ENCODE measurements around the gene GTPBP8.
A peak's percentile ranks its signal among the peaks of the same experiment; 100 is the strongest.
"Not testable (repeated sequence)": the region's sequence is repeated elsewhere in the genome, so short reads cannot be mapped to it uniquely, and the experiment has no call there.

The GTPBP8 gene

DNA sequence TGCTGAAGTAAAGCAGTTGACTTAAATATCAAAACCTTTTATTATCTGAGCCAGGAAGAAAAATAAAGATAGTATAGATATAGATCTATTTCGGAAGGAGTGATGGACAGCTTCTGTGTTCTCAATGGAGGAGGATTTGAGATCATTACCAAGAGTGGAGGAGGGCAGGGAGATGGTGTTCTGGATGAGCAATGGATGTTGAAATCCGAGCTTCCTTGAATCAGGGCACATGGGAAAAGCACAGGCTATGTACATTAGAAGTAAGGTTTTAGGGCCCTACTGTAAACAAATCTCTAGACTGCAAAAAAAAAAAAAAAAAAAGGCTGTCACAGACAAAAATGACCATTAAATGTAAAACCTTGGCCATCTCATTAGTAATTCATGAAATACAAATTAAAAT is 43.2 kb downstream of the GTPBP8 start:
- Histone ChIP-seq H3K27me3 (ENCODE audit: insufficient read depth, low read length) (no peaks in the 10 kb centered on the region), H3K79me2 (ENCODE audit: control insufficient read depth, insufficient read depth, low read length, unreplicated experiment) (no peaks in the 10 kb centered on the region), H2AFZ (ENCODE audit: low read length, unreplicated experiment) (no peak overlapping the region), H3K27ac (ENCODE audit: low read depth, low read length) (no peak overlapping the region), H3K4me3 (ENCODE audit: low read depth, low read length) (no peak overlapping the region), H3K4me1 (ENCODE audit: control insufficient read depth, insufficient read depth, low read length, unreplicated experiment) (no peaks in the 10 kb centered on the region), H3K36me3 (ENCODE audit: insufficient read depth, low read length) (no peaks in the 10 kb centered on the region)

- no peak overlapping the region for H3K27ac ChIP-seq (ENCODE audit: low read depth, low read length)
- H3K79me2 ChIP-seq (ENCODE audit: control insufficient read depth, insufficient read depth, low read length, unreplicated experiment) = no peaks in the 10 kb centered on the region
- no peak overlapping the region for H2AFZ ChIP-seq (ENCODE audit: low read length, unreplicated experiment)
- no peaks in the 10 kb centered on the region for H3K36me3 ChIP-seq (ENCODE audit: insufficient read depth, low read length)
- no peaks in the 10 kb centered on the region for H3K4me1 ChIP-seq (ENCODE audit: control insufficient read depth, insufficient read depth, low read length, unreplicated experiment)
- no peaks in the 10 kb centered on the region for H3K27me3 ChIP-seq (ENCODE audit: insufficient read depth, low read length)
- no peak overlapping the region for H3K4me3 ChIP-seq (ENCODE audit: low read depth, low read length)
Observed at GRCh38 chr3:113035387-113035982, 44.7 kb downstream of the GTPBP8 start.

DNA sequence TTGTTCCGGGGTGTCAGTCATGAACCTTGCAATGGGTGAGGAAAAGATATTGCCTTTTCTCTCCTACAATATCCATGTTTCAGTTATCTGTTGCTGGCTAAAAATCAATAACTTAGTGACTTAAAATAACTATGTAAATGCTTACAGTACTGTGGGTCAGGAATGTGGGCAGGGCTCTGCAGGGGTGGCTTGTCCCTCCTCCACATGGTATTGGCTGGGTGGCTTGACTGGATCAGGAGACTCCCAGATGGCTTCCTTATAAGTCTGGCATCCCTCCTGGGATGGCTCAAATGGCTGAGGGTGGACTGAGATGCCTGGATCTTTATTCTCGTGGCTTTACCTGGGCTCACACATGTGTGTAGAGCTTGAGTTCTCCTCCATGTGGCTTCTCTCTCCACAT is 47.5 kb downstream of the GTPBP8 start:
- Histone ChIP-seq H3K79me2 (ENCODE audit: control insufficient read depth, insufficient read depth, low read length, unreplicated experiment) (no peaks in the 10 kb centered on the region), H2AFZ (ENCODE audit: low read length, unreplicated experiment) (no peak overlapping the region), H3K27me3 (ENCODE audit: insufficient read depth, low read length) (peaks cover 24% of the 10 kb centered on the region), H3K36me3 (ENCODE audit: insufficient read depth, low read length) (no peaks in the 10 kb centered on the region), H3K4me1 (ENCODE audit: control insufficient read depth, insufficient read depth, low read length, unreplicated experiment) (no peaks in the 10 kb centered on the region), H3K27ac (ENCODE audit: low read depth, low read length) (no peak overlapping the region), H3K4me3 (ENCODE audit: low read depth, low read length) (no peak overlapping the region)

DNA sequence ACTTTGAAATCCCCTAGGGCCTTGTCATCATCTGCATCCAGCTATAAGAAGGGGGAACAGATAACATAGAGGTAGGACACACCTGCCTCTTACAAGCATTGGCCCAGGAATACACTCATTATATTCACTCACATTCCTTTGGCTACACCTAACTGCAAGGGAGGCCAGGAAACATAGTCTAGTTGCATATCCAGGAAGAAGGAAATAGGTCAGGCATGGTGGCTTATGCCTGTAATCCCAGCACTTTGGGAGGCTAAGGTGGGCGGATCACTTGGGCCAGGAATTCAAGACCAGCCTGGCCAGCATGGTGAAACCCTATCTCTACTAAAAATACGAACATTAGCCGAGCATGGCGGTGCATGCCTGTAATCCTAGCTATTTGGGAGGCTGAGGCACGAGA is 48.8 kb downstream of the GTPBP8 start:
- no peaks in the 10 kb centered on the region for H3K4me1 ChIP-seq (ENCODE audit: control insufficient read depth, insufficient read depth, low read length, unreplicated experiment)
- no peak overlapping the region for H2AFZ ChIP-seq (ENCODE audit: low read length, unreplicated experiment)
- no peak overlapping the region for H3K4me3 ChIP-seq (ENCODE audit: low read depth, low read length)
- no peaks in the 10 kb centered on the region for H3K36me3 ChIP-seq (ENCODE audit: insufficient read depth, low read length)
- no peaks in the 10 kb centered on the region for H3K79me2 ChIP-seq (ENCODE audit: control insufficient read depth, insufficient read depth, low read length, unreplicated experiment)
- H3K27me3 ChIP-seq (ENCODE audit: insufficient read depth, low read length) = peaks cover 28% of the 10 kb centered on the region
- H3K27ac ChIP-seq (ENCODE audit: low read depth, low read length) = no peak overlapping the region

DNA sequence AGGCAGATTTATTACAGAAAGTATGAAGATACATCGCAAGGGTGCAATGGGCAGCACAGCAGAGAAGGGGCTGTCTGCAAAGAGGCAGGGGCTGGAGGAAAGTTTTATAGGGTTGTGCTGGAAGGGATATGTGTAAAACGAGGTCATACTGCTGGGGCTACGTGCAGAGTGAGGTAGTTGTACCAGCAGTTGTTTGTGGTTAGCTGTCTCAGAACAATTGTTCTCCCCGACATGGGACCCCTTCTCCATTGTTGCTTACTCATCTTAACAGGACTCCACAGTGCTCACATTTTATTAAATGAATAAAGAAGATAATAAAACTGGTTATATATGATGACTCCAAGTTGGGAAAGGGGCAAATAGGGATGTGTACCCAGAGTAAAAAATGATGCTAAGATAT is 49.4 kb downstream of the GTPBP8 start:
- Histone ChIP-seq H3K4me3 (ENCODE audit: low read depth, low read length) (no peak overlapping the region), H3K27me3 (ENCODE audit: insufficient read depth, low read length) (peaks cover 28% of the 10 kb centered on the region), H3K36me3 (ENCODE audit: insufficient read depth, low read length) (no peaks in the 10 kb centered on the region), H3K79me2 (ENCODE audit: control insufficient read depth, insufficient read depth, low read length, unreplicated experiment) (no peaks in the 10 kb centered on the region), H3K4me1 (ENCODE audit: control insufficient read depth, insufficient read depth, low read length, unreplicated experiment) (no peaks in the 10 kb centered on the region), H2AFZ (ENCODE audit: low read length, unreplicated experiment) (no peak overlapping the region), H3K27ac (ENCODE audit: low read depth, low read length) (no peak overlapping the region)

DNA sequence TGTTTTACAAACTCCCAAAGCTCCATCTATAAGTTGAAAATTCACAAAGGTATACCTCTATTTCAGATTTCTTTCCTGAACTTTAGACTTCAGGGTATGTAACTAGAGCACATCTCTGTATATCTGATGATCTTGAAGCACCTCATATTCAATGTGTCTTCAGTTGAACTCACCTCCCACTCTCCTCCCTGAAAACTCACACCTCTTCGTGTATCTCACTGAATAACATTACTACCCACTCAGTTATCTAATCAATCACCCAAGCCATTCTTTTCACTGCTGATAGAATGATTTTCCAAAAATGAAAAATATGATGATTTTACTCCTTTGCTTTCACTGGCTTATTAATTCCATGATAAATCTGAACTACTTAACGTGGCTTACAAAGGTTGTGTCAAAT is 52.9 kb downstream of the GTPBP8 start:
- Histone ChIP-seq H2AFZ (ENCODE audit: low read length, unreplicated experiment) (no peak overlapping the region), H3K27me3 (ENCODE audit: insufficient read depth, low read length) (peaks cover 28% of the 10 kb centered on the region), H3K4me3 (ENCODE audit: low read depth, low read length) (no peak overlapping the region), H3K27ac (ENCODE audit: low read depth, low read length) (no peak overlapping the region), H3K79me2 (ENCODE audit: control insufficient read depth, insufficient read depth, low read length, unreplicated experiment) (no peaks in the 10 kb centered on the region), H3K36me3 (ENCODE audit: insufficient read depth, low read length) (no peaks in the 10 kb centered on the region), H3K4me1 (ENCODE audit: control insufficient read depth, insufficient read depth, low read length, unreplicated experiment) (no peaks in the 10 kb centered on the region)

GRCh38 chr3:113046186-113046965 is 55.6 kb downstream of the GTPBP8 start:
- not testable (repeated sequence) for H3K27ac ChIP-seq (ENCODE audit: low read depth, low read length); H3K4me1 ChIP-seq (ENCODE audit: control insufficient read depth, insufficient read depth, low read length, unreplicated experiment); H2AFZ ChIP-seq (ENCODE audit: low read length, unreplicated experiment); H3K4me3 ChIP-seq (ENCODE audit: low read depth, low read length); H3K79me2 ChIP-seq (ENCODE audit: control insufficient read depth, insufficient read depth, low read length, unreplicated experiment); H3K36me3 ChIP-seq (ENCODE audit: insufficient read depth, low read length)
- peaks cover 23% of the 10 kb centered on the region for H3K27me3 ChIP-seq (ENCODE audit: insufficient read depth, low read length)

- Histone ChIP-seq H3K27me3 (ENCODE audit: insufficient read depth, low read length) (no peaks in the 10 kb centered on the region), H3K27ac (ENCODE audit: low read depth, low read length) (no peak overlapping the region), H3K36me3 (ENCODE audit: insufficient read depth, low read length) (no peaks in the 10 kb centered on the region), H2AFZ (ENCODE audit: low read length, unreplicated experiment) (peak overlapping the region; percentile 34), H3K79me2 (ENCODE audit: control insufficient read depth, insufficient read depth, low read length, unreplicated experiment) (no peaks in the 10 kb centered on the region), H3K4me3 (ENCODE audit: low read depth, low read length) (peak overlapping the region; percentile 67), H3K4me1 (ENCODE audit: control insufficient read depth, insufficient read depth, low read length, unreplicated experiment) (peaks cover 19% of the 10 kb centered on the region)
Observed at GRCh38 chr3:113051302-113051711, 60.5 kb downstream of the GTPBP8 start.

Measured in ACC112 (cell line).